Loucy (cell line): ENCODE results near the gene ARMC10.
A peak's percentile ranks its signal among the peaks of the same experiment; 100 is the strongest.

Experiments
- H2AFZ ChIP-seq: fragments of 200-600 bp; sonication (generic); 2 replicates; pipeline ENCODE4 v1.6.0; 2016; ENCODE audit warnings: antibody characterized with exemption, mild to moderate bottlenecking, low read length, moderate library complexity
- H3F3A ChIP-seq: fragments of 200-600 bp; 2 replicates; pipeline ENCODE4 v1.6.0; 2016; ENCODE audit warnings: antibody characterized with exemption, low read depth, mild to moderate bottlenecking
- H3K27me3 ChIP-seq: fragments of 200-600 bp; sonication (generic); 2 replicates; pipeline ENCODE4 v1.6.1; 2014; ENCODE audit warnings: low read length, mild to moderate bottlenecking; ENCODE audit not compliant: insufficient read depth, poor library complexity, severe bottlenecking
- H3K36me3 ChIP-seq: fragments of 200-600 bp; sonication (generic); 2 replicates; pipeline ENCODE4 v1.6.1; 2016; ENCODE audit warnings: low read length; ENCODE audit not compliant: insufficient read depth
- H3K4me1 ChIP-seq: fragments of 200-600 bp; sonication (generic); 2 replicates; pipeline ENCODE4 v1.5.1; 2014; ENCODE audit warnings: low read length, mild to moderate bottlenecking; ENCODE audit not compliant: insufficient read depth, poor library complexity, severe bottlenecking
- H3K4me2 ChIP-seq: fragments of 200-600 bp; sonication (generic); 2 replicates; pipeline ENCODE4 v1.6.0; 2014; ENCODE audit warnings: antibody characterized with exemption, low read length, low read depth, mild to moderate bottlenecking; ENCODE audit not compliant: poor library complexity, severe bottlenecking
- H3K4me3 ChIP-seq: fragments of 200-600 bp; sonication (generic); 2 replicates; pipeline ENCODE4 v1.5.1; 2014; ENCODE audit warnings: low read length, mild to moderate bottlenecking, mixed read lengths; ENCODE audit not compliant: poor library complexity, severe bottlenecking
- H3K79me2 ChIP-seq: fragments of 200-600 bp; sonication (generic); 2 replicates; pipeline ENCODE4 v1.6.1; 2014; ENCODE audit warnings: low read length; ENCODE audit not compliant: insufficient read depth
- H3K9ac ChIP-seq: fragments of 200-600 bp; sonication (generic); 2 replicates; pipeline ENCODE4 v1.6.0; 2014; ENCODE audit warnings: mild to moderate bottlenecking, low read depth, low read length, moderate library complexity; ENCODE audit not compliant: poor library complexity, severe bottlenecking
- H3K9me2 ChIP-seq: fragments of 200-600 bp; sonication (generic); replicated peaks from 2 replicates; pipeline ENCODE4 v1.6.1; 2016; ENCODE audit warnings: low read depth, low read length, mixed read lengths
- H3K9me3 ChIP-seq: fragments of 200-600 bp; sonication (generic); 2 replicates; pipeline ENCODE4 v1.6.1; 2014; ENCODE audit warnings: mild to moderate bottlenecking, antibody characterized with exemption, low read length, low read depth; ENCODE audit not compliant: insufficient read depth
- H4K20me1 ChIP-seq: fragments of 200-600 bp; sonication (generic); 2 replicates; pipeline ENCODE4 v1.6.0; 2014; ENCODE audit warnings: antibody characterized with exemption, low read length, mild to moderate bottlenecking; ENCODE audit not compliant: insufficient read depth, poor library complexity, severe bottlenecking
- CTCF ChIP-seq: fragments of 200-600 bp; sonication (generic); conservative IDR thresholded peaks from 2 replicates; pipeline ENCODE4 v1.5.1; 2014; ENCODE audit warnings: mild to moderate bottlenecking, antibody characterized with exemption, low read length
- EZH2phosphoT487 ChIP-seq: fragments of 200-600 bp; IDR thresholded peaks from 2 replicates; pipeline ENCODE4 v1.6.1; 2018; ENCODE audit warnings: antibody characterized with exemption, mild to moderate bottlenecking, moderate library complexity, borderline replicate concordance

The ARMC10 gene

GRCh38 chr7:103148131-103148993, 73.4 kb downstream of the ARMC10 start:
- TF ChIP-seq CTCF (no peak), EZH2phosphoT487 (no peak)
- Histone ChIP-seq H3K27me3 (peaks cover 8% of the 10 kb centered on the region), H3F3A (0 out of 2 replicates have a peak, but pooled peaks cover 3% of the 10 kb centered on the region), H3K4me3 (peak overlapping the region; percentile 83), H3K79me2 (peaks cover 26% of the 10 kb centered on the region), H3K9ac (peak overlapping the region; percentile 80), H3K4me1 (peaks cover 35% of the 10 kb centered on the region), H4K20me1 (peaks cover 3% of the 10 kb centered on the region), H3K36me3 (no peaks in the 10 kb centered on the region), H3K9me2 (no peaks in the 10 kb centered on the region), H3K4me2 (peak overlapping the region; percentile 83), H2AFZ (peak overlapping the region; percentile 94), H3K9me3 (no peaks in the 10 kb centered on the region)
